NB4 (cell line): Measurements from ENCODE around the gene FAM53C.
A peak's percentile ranks its signal among the peaks of the same experiment; 100 is the strongest.

ENCODE experiments used
- DNase-seq: peaks from one replicate; pipeline ENCODE4 v3.0.0; 2010; ENCODE audit warnings: low read depth
- H3K4me3 ChIP-seq: one replicate; pipeline ENCODE4 v1.5.1; 2011; ENCODE audit warnings: mild to moderate bottlenecking, low read depth, low read length, moderate library complexity
- MAX ChIP-seq: IDR thresholded peaks from 2 replicates; pipeline ENCODE4 v1.6.1; 2011; ENCODE audit warnings: low read depth, low read length
- MYC ChIP-seq: IDR thresholded peaks from 2 replicates; pipeline ENCODE4 v1.6.1; 2011; ENCODE audit warnings: low read depth, low read length
- POLR2A ChIP-seq: IDR thresholded peaks from 2 replicates; pipeline ENCODE4 v1.6.1; 2011; ENCODE audit warnings: mild to moderate bottlenecking; ENCODE audit not compliant: insufficient read length; ENCODE audit errors: extremely low read depth
- TF ChIP-seq, protein P1 (sequence below): IDR thresholded peaks from one replicate; pipeline ENCODE4 v1.5.1; 2012; ENCODE audit warnings: low read depth, low read length

The FAM53C gene

DNA sequence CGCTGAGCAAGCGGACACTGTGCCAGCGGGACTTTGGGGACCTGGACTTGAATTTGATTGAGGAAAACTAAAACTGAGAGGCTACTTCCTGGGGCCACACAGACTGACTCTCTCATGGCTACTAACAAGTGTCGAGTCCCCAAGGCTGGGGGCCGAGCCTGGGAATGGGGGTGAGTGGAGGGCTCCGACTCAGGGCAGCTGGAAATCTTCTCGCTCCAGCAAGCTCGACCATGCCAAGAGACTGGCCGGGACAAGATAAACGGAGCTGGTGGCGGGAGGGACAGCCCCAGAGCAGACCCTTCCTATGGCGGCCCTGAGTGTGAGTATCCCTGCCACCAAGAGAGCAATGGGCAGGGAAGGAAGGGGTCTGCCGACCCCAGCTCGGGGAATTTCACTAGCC, 8.8 kb downstream of the FAM53C start:
- TF ChIP-seq POLR2A (no peak), MAX (no peak), MYC (no peak)
- TF ChIP-seq, protein P1, sequence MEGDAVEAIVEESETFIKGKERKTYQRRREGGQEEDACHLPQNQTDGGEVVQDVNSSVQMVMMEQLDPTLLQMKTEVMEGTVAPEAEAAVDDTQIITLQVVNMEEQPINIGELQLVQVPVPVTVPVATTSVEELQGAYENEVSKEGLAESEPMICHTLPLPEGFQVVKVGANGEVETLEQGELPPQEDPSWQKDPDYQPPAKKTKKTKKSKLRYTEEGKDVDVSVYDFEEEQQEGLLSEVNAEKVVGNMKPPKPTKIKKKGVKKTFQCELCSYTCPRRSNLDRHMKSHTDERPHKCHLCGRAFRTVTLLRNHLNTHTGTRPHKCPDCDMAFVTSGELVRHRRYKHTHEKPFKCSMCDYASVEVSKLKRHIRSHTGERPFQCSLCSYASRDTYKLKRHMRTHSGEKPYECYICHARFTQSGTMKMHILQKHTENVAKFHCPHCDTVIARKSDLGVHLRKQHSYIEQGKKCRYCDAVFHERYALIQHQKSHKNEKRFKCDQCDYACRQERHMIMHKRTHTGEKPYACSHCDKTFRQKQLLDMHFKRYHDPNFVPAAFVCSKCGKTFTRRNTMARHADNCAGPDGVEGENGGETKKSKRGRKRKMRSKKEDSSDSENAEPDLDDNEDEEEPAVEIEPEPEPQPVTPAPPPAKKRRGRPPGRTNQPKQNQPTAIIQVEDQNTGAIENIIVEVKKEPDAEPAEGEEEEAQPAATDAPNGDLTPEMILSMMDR, result no peak
- DNase-seq, result no peak
- no peak overlapping the region for H3K4me3 ChIP-seq

GRCh38 chr5:138349852-138350562, 11.9 kb downstream of the FAM53C start:
- H3K4me3 ChIP-seq, result no peak overlapping the region
- TF ChIP-seq, protein P1, result no peak
- no peak for TF ChIP-seq MYC
- DNase-seq, result peak; percentile 14

GRCh38 chr5:138350563-138350890, 12.5 kb downstream of the FAM53C start:
- DNase-seq, result no peak
- TF ChIP-seq POLR2A, result no peak
- no peak for TF ChIP-seq MYC
- TF ChIP-seq, protein P1, result no peak
- no peak for TF ChIP-seq MAX
- H3K4me3 ChIP-seq, result no peak overlapping the region

DNA sequence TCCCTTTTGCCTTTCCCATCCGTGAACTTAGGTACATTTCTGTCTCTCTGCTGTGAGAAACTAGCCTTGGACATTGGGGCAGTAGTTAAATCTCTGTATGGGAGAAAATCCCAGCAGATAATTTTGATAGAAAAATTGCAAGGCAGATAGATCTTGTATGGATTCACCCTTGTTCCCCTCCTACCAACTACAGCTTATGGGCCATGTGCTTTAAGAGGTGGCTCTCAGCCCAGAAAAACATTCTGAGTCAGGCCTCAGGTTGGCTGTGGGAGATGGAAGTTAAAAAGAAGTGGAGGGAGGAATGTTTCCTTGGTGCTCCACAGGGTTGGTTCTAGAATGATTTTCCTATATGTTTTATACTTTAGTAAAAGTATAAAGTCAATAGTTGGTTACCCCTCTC, 13.0 kb downstream of the FAM53C start:
- no peak overlapping the region for H3K4me3 ChIP-seq
- TF ChIP-seq MAX (no peak), POLR2A (no peak), MYC (no peak)
- TF ChIP-seq, protein P1, result no peak
- no peak for DNase-seq

- TF ChIP-seq POLR2A (no peak), MYC (no peak)
- DNase-seq, result no peak
- H3K4me3 ChIP-seq, result no peak overlapping the region
Observed at GRCh38 chr5:138351517-138351916, 13.5 kb downstream of the FAM53C start.

- DNase-seq, result peak; percentile 91
- H3K4me3 ChIP-seq, result peak within 1 kb of the TSS; percentile 82
- no peak for TF ChIP-seq MYC
- TF ChIP-seq, protein P1, result peak; percentile 94
- TF ChIP-seq MAX, result no peak
- peak; percentile 32 for TF ChIP-seq POLR2A
Observed at GRCh38 chr5:138352071-138352721, 14.1 kb downstream of the FAM53C start, which contains the start of gene KDM3B. Gene KDM3B, plus strand, starts transcription at chr5:138352685. Its CDS starts 111 bp downstream, at chr5:138352796.
